ENCODE results near the gene RFX2.
"Not testable (repeated sequence)": the region's sequence is repeated elsewhere in the genome, so short reads cannot be mapped to it uniquely, and the experiment has no call there.

RFX2 gene

GRCh38 chr19:5967994-5968430, 142.3 kb downstream of the RFX2 start:
- H3K4me3 ChIP-seq (ENCODE audit: low read depth, low read length), result no peak overlapping the region
- TF ChIP-seq CTCF (IDR thresholded peaks at IDR 0.05; ENCODE audit: low read depth, low read length), result peak; percentile 91
- in situ Hi-C loops (cut with HindIII; ENCODE audit: low sequenced_read_pairs), result no loop called here
- peak; percentile 73 for DNase-seq (ENCODE audit: low read depth, low spot score)

GRCh38 chr19:5967571-5967970, 142.7 kb downstream of the RFX2 start:
- in situ Hi-C loops (cut with HindIII; ENCODE audit: low sequenced_read_pairs), result no loop called here
- TF ChIP-seq CTCF (IDR thresholded peaks at IDR 0.05; ENCODE audit: low read depth, low read length), result no peak
- no peak for DNase-seq (ENCODE audit: low read depth, low spot score)
- H3K4me3 ChIP-seq (ENCODE audit: low read depth, low read length), result no peak overlapping the region

- DNase-seq (ENCODE audit: low read depth, low spot score), result no peak
- H3K4me3 ChIP-seq (ENCODE audit: low read depth, low read length), result no peak overlapping the region
- TF ChIP-seq CTCF (IDR thresholded peaks at IDR 0.05; ENCODE audit: low read depth, low read length), result no peak
- in situ Hi-C loops (cut with HindIII; ENCODE audit: low sequenced_read_pairs), result no loop called here
These were observed 143.4 kb downstream of the RFX2 start for GRCh38 chr19:5966941-5967340.

- DNase-seq (ENCODE audit: low read depth, low spot score), result no peak
- no peak overlapping the region for H3K4me3 ChIP-seq (ENCODE audit: low read depth, low read length)
- in situ Hi-C loops (cut with HindIII; ENCODE audit: low sequenced_read_pairs), result no loop called here
- no peak for TF ChIP-seq CTCF (IDR thresholded peaks at IDR 0.05; ENCODE audit: low read depth, low read length)
These were observed 144.1 kb downstream of the RFX2 start for GRCh38 chr19:5966215-5966614.

GRCh38 chr19:5964816-5965565, 145.3 kb downstream of the RFX2 start:
- H3K4me3 ChIP-seq (ENCODE audit: low read depth, low read length), result no peak overlapping the region
- DNase-seq (ENCODE audit: low read depth, low spot score), result no peak
- in situ Hi-C loops (cut with HindIII; ENCODE audit: low sequenced_read_pairs), result no loop called here
- no peak for TF ChIP-seq CTCF (IDR thresholded peaks at IDR 0.05; ENCODE audit: low read depth, low read length)

- in situ Hi-C loops (cut with HindIII; ENCODE audit: low sequenced_read_pairs), result no loop called here
- H3K4me3 ChIP-seq (ENCODE audit: low read depth, low read length), result no peak overlapping the region
- DNase-seq (ENCODE audit: low read depth, low spot score), result no peak
- no peak for TF ChIP-seq CTCF (IDR thresholded peaks at IDR 0.05; ENCODE audit: low read depth, low read length)
These were observed 146.4 kb downstream of the RFX2 start for GRCh38 chr19:5963855-5964254.

GRCh38 chr19:5963259-5963658, 147.0 kb downstream of the RFX2 start:
- in situ Hi-C loops (cut with HindIII; ENCODE audit: low sequenced_read_pairs); H3K4me3 ChIP-seq (ENCODE audit: low read depth, low read length); DNase-seq (ENCODE audit: low read depth, low spot score): not testable (repeated sequence)

Data from astrocyte of the spinal cord (primary cell).